Gastrocnemius medialis (tissue), 4 donors: ENCODE data around the gene CTSE.

Experiments
- POLR2A ChIP-seq, 2 donors: fragments of 450-650 bp; IDR thresholded peaks; one replicate each; pipeline ENCODE4 v1.6.1; 2017; ENCODE audit warnings: antibody characterized with exemption in 2 of 2, mild to moderate bottlenecking in 2 of 2, moderate library complexity in 2 of 2
- TF ChIP-seq, protein P1 (sequence below), 5 experiments: fragments of 450-650 bp in 3 of 5; fragments of 200-600 bp in 2 of 5; sonication (generic) in 2 of 5; IDR thresholded peaks in 4 of 5; conservative IDR thresholded peaks in 1 of 5; 1 replicate in 4 of 5; 2 replicates in 1 of 5; pipeline ENCODE4 v1.5.1; 2016 to 2019; ENCODE audit warnings: antibody characterized with exemption in 5 of 5, mild to moderate bottlenecking in 3 of 5, moderate library complexity in 3 of 5

DNA sequence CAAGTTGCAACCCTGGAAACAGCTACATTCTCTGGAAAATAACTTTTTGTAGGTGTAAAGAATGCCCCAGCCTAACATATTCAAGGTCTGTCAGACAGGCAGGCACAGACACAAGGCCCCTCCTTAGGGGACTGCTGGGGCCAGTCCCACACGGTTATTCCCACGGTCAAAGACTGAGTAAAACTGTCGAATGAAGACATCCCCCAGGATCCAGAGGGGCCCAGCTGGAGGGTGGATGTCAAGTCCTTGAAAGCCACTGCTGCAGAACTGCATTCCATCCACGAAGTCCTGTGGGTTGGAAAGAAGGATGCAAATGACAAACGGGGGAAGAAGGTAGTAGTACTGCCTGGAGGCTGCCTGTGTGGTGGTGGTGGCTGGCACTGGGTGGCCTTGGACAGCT is 13.6 kb downstream of the CTSE start:
- no peak for TF ChIP-seq POLR2A (IDR thresholded peaks at IDR 0.05)
- TF ChIP-seq, protein P1, sequence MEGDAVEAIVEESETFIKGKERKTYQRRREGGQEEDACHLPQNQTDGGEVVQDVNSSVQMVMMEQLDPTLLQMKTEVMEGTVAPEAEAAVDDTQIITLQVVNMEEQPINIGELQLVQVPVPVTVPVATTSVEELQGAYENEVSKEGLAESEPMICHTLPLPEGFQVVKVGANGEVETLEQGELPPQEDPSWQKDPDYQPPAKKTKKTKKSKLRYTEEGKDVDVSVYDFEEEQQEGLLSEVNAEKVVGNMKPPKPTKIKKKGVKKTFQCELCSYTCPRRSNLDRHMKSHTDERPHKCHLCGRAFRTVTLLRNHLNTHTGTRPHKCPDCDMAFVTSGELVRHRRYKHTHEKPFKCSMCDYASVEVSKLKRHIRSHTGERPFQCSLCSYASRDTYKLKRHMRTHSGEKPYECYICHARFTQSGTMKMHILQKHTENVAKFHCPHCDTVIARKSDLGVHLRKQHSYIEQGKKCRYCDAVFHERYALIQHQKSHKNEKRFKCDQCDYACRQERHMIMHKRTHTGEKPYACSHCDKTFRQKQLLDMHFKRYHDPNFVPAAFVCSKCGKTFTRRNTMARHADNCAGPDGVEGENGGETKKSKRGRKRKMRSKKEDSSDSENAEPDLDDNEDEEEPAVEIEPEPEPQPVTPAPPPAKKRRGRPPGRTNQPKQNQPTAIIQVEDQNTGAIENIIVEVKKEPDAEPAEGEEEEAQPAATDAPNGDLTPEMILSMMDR (IDR thresholded peaks at IDR 0.05 in 4 of 5, conservative IDR thresholded peaks at IDR 0.05 in 1 of 5) = no peak
